H1 (cell line): ENCODE results near the gene ITFG2.

Experiments
- FOSL1 ChIP-seq: IDR thresholded peaks from 2 replicates; pipeline ENCODE4 v1.6.1; 2011; ENCODE audit warnings: mild to moderate bottlenecking, low read depth, low read length, moderate library complexity; ENCODE audit not compliant: insufficient read depth
- TF ChIP-seq, protein P1 (sequence below), 3 experiments: IDR thresholded peaks; 1 replicate in 2 of 3; 2 replicates in 1 of 3; pipeline versions ENCODE4 v1.5.1 to v1.6.1; 2011; ENCODE audit warnings: low read length in 3 of 3, mild to moderate bottlenecking in 3 of 3, inconsistent platforms in 2 of 3, low read depth in 1 of 3, moderate library complexity in 1 of 3; ENCODE audit not compliant: insufficient read depth in 1 of 3; ENCODE audit errors: control extremely low read depth in 1 of 3

DNA sequence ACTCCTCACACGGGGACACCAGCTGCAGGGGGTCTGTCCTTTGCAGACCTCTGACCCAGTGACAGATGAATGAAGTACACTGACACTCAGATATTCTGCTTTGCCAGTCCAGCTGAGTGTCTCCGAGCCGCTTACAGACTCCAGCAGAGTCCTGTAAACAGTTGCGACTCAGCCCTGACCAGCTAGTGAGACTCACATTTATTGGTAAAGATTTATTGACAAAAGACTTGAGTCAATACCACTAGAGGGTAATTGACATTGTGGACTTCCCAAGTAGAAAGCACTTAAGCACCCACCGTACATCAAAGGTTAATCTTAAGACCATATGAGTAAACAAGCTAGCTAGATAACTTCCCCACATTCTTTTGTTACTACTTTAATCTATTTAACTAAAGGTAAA is 27.5 kb upstream of the ITFG2 start:
- TF ChIP-seq, protein P1, sequence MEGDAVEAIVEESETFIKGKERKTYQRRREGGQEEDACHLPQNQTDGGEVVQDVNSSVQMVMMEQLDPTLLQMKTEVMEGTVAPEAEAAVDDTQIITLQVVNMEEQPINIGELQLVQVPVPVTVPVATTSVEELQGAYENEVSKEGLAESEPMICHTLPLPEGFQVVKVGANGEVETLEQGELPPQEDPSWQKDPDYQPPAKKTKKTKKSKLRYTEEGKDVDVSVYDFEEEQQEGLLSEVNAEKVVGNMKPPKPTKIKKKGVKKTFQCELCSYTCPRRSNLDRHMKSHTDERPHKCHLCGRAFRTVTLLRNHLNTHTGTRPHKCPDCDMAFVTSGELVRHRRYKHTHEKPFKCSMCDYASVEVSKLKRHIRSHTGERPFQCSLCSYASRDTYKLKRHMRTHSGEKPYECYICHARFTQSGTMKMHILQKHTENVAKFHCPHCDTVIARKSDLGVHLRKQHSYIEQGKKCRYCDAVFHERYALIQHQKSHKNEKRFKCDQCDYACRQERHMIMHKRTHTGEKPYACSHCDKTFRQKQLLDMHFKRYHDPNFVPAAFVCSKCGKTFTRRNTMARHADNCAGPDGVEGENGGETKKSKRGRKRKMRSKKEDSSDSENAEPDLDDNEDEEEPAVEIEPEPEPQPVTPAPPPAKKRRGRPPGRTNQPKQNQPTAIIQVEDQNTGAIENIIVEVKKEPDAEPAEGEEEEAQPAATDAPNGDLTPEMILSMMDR (IDR thresholded peaks at IDR 0.05; ENCODE audit: control extremely low read depth in 1 of 3, insufficient read depth in 1 of 3, low read depth in 1 of 3, low read length in 3 of 3): no peak
- no peak for TF ChIP-seq FOSL1
